Caco-2 (cell line): Measurements from ENCODE around the gene KRTCAP2. TPM values are rescaled to one million over a fixed set of nuclear protein-coding genes. Genes with fewer than 3 reads are reported as not detected.

ENCODE experiments used
- BruUV-seq: library from RNA; stranded (reverse); fragments of 400-500 nt; replicated peaks from 2 replicates; lab custom pipeline; 2021; lab: Mats Ljungman, UMichigan
- CTCF ChIA-PET: fragments of 300-600 bp; sonication (Branson Sonifier 250); formaldehyde crosslinking; loops from one replicate; lab custom pipeline; 2022; ENCODE audit warnings: antibody characterized with exemption; lab: Charles Lee
- POLR2A ChIA-PET: fragments of 300-600 bp; sonication (Branson Sonifier 250); formaldehyde crosslinking; loops from one replicate; lab custom pipeline; 2022; ENCODE audit warnings: antibody characterized with exemption; lab: Charles Lee
- DNase-seq, 2 experiments: peaks; one replicate each; pipeline versions ENCODE4 v3.0.0 to v3.0.0-alpha.2; 2020 to 2022
- H3K27me3 ChIP-seq: replicated peaks from 2 replicates; pipeline ENCODE4 v1.6.0; 2011; ENCODE audit warnings: low read length; ENCODE audit not compliant: control insufficient read depth, insufficient read depth
- H3K36me3 ChIP-seq: 2 replicates; pipeline ENCODE4 v1.5.1; 2011; ENCODE audit warnings: low read length; ENCODE audit not compliant: control insufficient read depth, insufficient read depth
- H3K4me1 ChIP-seq: fragments of 250-450 bp; sonication (Bioruptor Pico); 2 replicates; pipeline ENCODE4 v1.5.1; 2020; ENCODE audit warnings: mild to moderate bottlenecking
- H3K4me3 ChIP-seq: 2 replicates; pipeline ENCODE4 v1.5.1; 2011; ENCODE audit warnings: low read depth, mild to moderate bottlenecking, control low read depth, low read length
- H3K9me3 ChIP-seq: fragments of 250-450 bp; sonication (Bioruptor Pico); 2 replicates; pipeline ENCODE4 v1.5.1; 2020; ENCODE audit warnings: mild to moderate bottlenecking, moderate library complexity
- H3K27ac Mint-ChIP-seq: one replicate; pipeline ENCODE4 v1.8.0; 2022; ENCODE audit warnings: mixed read lengths; ENCODE audit not compliant: unreplicated experiment
- H3K27me3 Mint-ChIP-seq: one replicate; pipeline ENCODE4 v1.8.0; 2022; ENCODE audit warnings: mixed read lengths; ENCODE audit not compliant: insufficient read depth, unreplicated experiment
- H3K36me3 Mint-ChIP-seq: one replicate; pipeline ENCODE4 v1.8.0; 2022; ENCODE audit warnings: mild to moderate bottlenecking, mixed read lengths; ENCODE audit not compliant: insufficient read depth, unreplicated experiment
- H3K4me1 Mint-ChIP-seq: one replicate; pipeline ENCODE4 v1.8.0; 2022; ENCODE audit warnings: low read depth, mixed read lengths; ENCODE audit not compliant: unreplicated experiment
- H3K4me3 Mint-ChIP-seq: one replicate; pipeline ENCODE4 v1.8.0; 2022; ENCODE audit warnings: mild to moderate bottlenecking, moderate library complexity, mixed read lengths; ENCODE audit not compliant: unreplicated experiment
- H3K9me3 Mint-ChIP-seq: one replicate; pipeline ENCODE4 v1.8.0; 2022; ENCODE audit warnings: mixed read lengths; ENCODE audit not compliant: unreplicated experiment
- CTCF ChIP-seq, 2 experiments: fragments of 200-600 bp in 1 of 2; IDR thresholded peaks; 1 replicate in 1 of 2; 2 replicates in 1 of 2; pipeline versions ENCODE4 v1.5.1 to v1.8.0; 2011 to 2022; ENCODE audit warnings: antibody characterized with exemption in 1 of 2, control low read depth in 1 of 2, inconsistent platforms in 1 of 2, low read depth in 1 of 2, low read length in 1 of 2, mild to moderate bottlenecking in 1 of 2, moderate library complexity in 1 of 2; ENCODE audit not compliant: insufficient read depth in 1 of 2, severe bottlenecking in 1 of 2, unreplicated experiment in 1 of 2
- intact Hi-C: fragments of 100-400 bp; cut with micrococcal nuclease; formaldehyde crosslinking; loops from one replicate; pipeline ENCODE4 v1.10.0; 2022; ENCODE audit not compliant: unreplicated experiment
- total RNA-seq: library from RNA; stranded (reverse); gene quantifications from 2 replicates; pipeline ENCODE4 v1.2.3, GENCODE V29; 2022

KRTCAP2 gene
- total RNA-seq, 1 experiment from 2014 or later = 215 TPM

- POLR2A ChIA-PET = no interaction called here
- no TSS peak for BruUV-seq
- H3K36me3 ChIP-seq = no peaks in the 10 kb centered on the region
- no peaks in the 10 kb centered on the region for H3K9me3 ChIP-seq
- peaks cover 7% of the 10 kb centered on the region for H3K36me3 Mint-ChIP-seq
- H3K27me3 Mint-ChIP-seq = no peaks in the 10 kb centered on the region
- H3K4me3 ChIP-seq = no peak overlapping the region
- no peak overlapping the region for H3K4me3 Mint-ChIP-seq
- no peak for DNase-seq
- no peaks in the 10 kb centered on the region for H3K9me3 Mint-ChIP-seq
- H3K27me3 ChIP-seq = no peaks in the 10 kb centered on the region
- no peak for TF ChIP-seq CTCF (IDR thresholded peaks at IDR 0.05; ENCODE audit: insufficient read depth in 1 of 2, low read depth in 1 of 2, low read length in 1 of 2, severe bottlenecking in 1 of 2, unreplicated experiment in 1 of 2)
- H3K4me1 ChIP-seq = peaks cover 21% of the 10 kb centered on the region
- H3K4me1 Mint-ChIP-seq = peaks cover 18% of the 10 kb centered on the region
- intact Hi-C loops = no loop called here
- CTCF ChIA-PET = no interaction called here
- no peak overlapping the region for H3K27ac Mint-ChIP-seq
Measured at GRCh38 chr1:155187456-155187891, 14.4 kb upstream of the KRTCAP2 start.

GRCh38 chr1:155186794-155187455 is 13.8 kb upstream of the KRTCAP2 start:
- BruUV-seq = no TSS peak
- Mint-ChIP-seq H3K36me3 (peaks cover 7% of the 10 kb centered on the region), H3K9me3 (no peaks in the 10 kb centered on the region), H3K27ac (peak overlapping the region; percentile 53), H3K4me1 (peaks cover 18% of the 10 kb centered on the region), H3K27me3 (no peaks in the 10 kb centered on the region), H3K4me3 (no peak overlapping the region)
- DNase-seq = peak in 1 of 2 experiments; percentile 27
- H3K4me1 ChIP-seq = peaks cover 21% of the 10 kb centered on the region
- ChIA-PET CTCF (no interaction called here), POLR2A (no interaction called here)
- no peak overlapping the region for H3K4me3 ChIP-seq
- H3K27me3 ChIP-seq = no peaks in the 10 kb centered on the region
- H3K36me3 ChIP-seq = no peaks in the 10 kb centered on the region
- TF ChIP-seq CTCF (IDR thresholded peaks at IDR 0.05; ENCODE audit: insufficient read depth in 1 of 2, low read depth in 1 of 2, low read length in 1 of 2, severe bottlenecking in 1 of 2, unreplicated experiment in 1 of 2) = no peak
- no peaks in the 10 kb centered on the region for H3K9me3 ChIP-seq
- intact Hi-C loops = no loop called here

GRCh38 chr1:155186067-155186793 is 13.1 kb upstream of the KRTCAP2 start:
- peaks cover 18% of the 10 kb centered on the region for H3K4me1 Mint-ChIP-seq
- no peaks in the 10 kb centered on the region for H3K9me3 Mint-ChIP-seq
- no peaks in the 10 kb centered on the region for H3K27me3 Mint-ChIP-seq
- H3K4me3 Mint-ChIP-seq = peak overlapping the region; percentile 38
- no peaks in the 10 kb centered on the region for H3K36me3 ChIP-seq
- H3K27ac Mint-ChIP-seq = peak overlapping the region; percentile 53
- ChIA-PET POLR2A (no interaction called here), CTCF (no interaction called here)
- peak in 1 of 2 experiments; percentile 38 for DNase-seq
- intact Hi-C loops = no loop called here
- no peaks in the 10 kb centered on the region for H3K27me3 ChIP-seq
- BruUV-seq = no TSS peak
- no peaks in the 10 kb centered on the region for H3K9me3 ChIP-seq
- peaks cover 21% of the 10 kb centered on the region for H3K4me1 ChIP-seq
- no peak for TF ChIP-seq CTCF (IDR thresholded peaks at IDR 0.05; ENCODE audit: insufficient read depth in 1 of 2, low read depth in 1 of 2, low read length in 1 of 2, severe bottlenecking in 1 of 2, unreplicated experiment in 1 of 2)
- no peak overlapping the region for H3K4me3 ChIP-seq
- H3K36me3 Mint-ChIP-seq = peaks cover 7% of the 10 kb centered on the region
